OCI-LY7 (cell line): Measurements from ENCODE around the gene TPMT. TPM values are rescaled to one million over a fixed set of nuclear protein-coding genes. Genes with fewer than 3 reads are reported as not detected.

Source experiments
- BruUV-seq: library from RNA; stranded (reverse); fragments of 400-500 nt; replicated peaks from 2 replicates; lab custom pipeline; 2021; lab: Mats Ljungman, UMichigan
- CTCF ChIA-PET: fragments of 300-600 bp; sonication (Branson Sonifier 250); formaldehyde crosslinking; loops from one replicate; lab custom pipeline; 2022; ENCODE audit warnings: antibody characterized with exemption; ENCODE audit not compliant: unreplicated experiment; lab: Charles Lee
- POLR2A ChIA-PET: fragments of 300-600 bp; sonication (Branson Sonifier 250); formaldehyde crosslinking; loops from one replicate; lab custom pipeline; 2022; ENCODE audit warnings: antibody characterized with exemption; lab: Charles Lee
- DNase-seq: peaks from one replicate; pipeline ENCODE4 v3.0.0-alpha.2; 2015; ENCODE audit warnings: low spot score
- H2AFZ ChIP-seq: fragments of 200-600 bp; sonication (generic), shearing (Covaris generic); 2 replicates; pipeline ENCODE4 v1.6.1; 2014; ENCODE audit warnings: mild to moderate bottlenecking, antibody characterized with exemption, low read length, moderate library complexity
- H3K27ac ChIP-seq: fragments of 200-600 bp; sonication (generic); 2 replicates; pipeline ENCODE4 v1.5.1; 2014; ENCODE audit warnings: mixed run types, low read depth, mild to moderate bottlenecking, moderate library complexity, low read length, inconsistent platforms; ENCODE audit not compliant: poor library complexity, severe bottlenecking
- H3K36me3 ChIP-seq: fragments of 200-600 bp; sonication (generic); 2 replicates; pipeline ENCODE4 v1.6.1; 2014; ENCODE audit warnings: mild to moderate bottlenecking, antibody characterized with exemption, low read length, moderate library complexity, mixed read lengths; ENCODE audit not compliant: insufficient read depth
- H3K4me1 ChIP-seq: fragments of 200-600 bp; sonication (generic); 2 replicates; pipeline ENCODE4 v1.5.1; 2014; ENCODE audit warnings: mild to moderate bottlenecking, low read length; ENCODE audit not compliant: insufficient read depth, poor library complexity, severe bottlenecking
- H3K4me2 ChIP-seq: fragments of 200-600 bp; sonication (generic); 2 replicates; pipeline ENCODE4 v1.6.1; 2014; ENCODE audit warnings: mild to moderate bottlenecking, low read length
- H3K4me3 ChIP-seq: fragments of 200-600 bp; sonication (generic); 2 replicates; pipeline ENCODE4 v1.5.1; 2014; ENCODE audit warnings: mild to moderate bottlenecking, low read depth, low read length; ENCODE audit not compliant: poor library complexity, severe bottlenecking
- H3K79me2 ChIP-seq: fragments of 200-600 bp; sonication (generic); 2 replicates; pipeline ENCODE4 v1.6.1; 2016; ENCODE audit warnings: low read depth, mild to moderate bottlenecking, low read length, moderate library complexity, mixed read lengths; ENCODE audit not compliant: insufficient read depth
- H3K9me2 ChIP-seq: fragments of 200-600 bp; sonication (generic); 2 replicates; pipeline ENCODE4 v1.6.1; 2016; ENCODE audit warnings: mild to moderate bottlenecking, low read length, mixed read lengths; ENCODE audit not compliant: insufficient read depth
- H3K9me3 ChIP-seq: fragments of 200-600 bp; sonication (generic); 2 replicates; pipeline ENCODE4 v1.6.1; 2014; ENCODE audit warnings: mild to moderate bottlenecking, mixed run types, low read length, mixed read lengths
- H4K20me1 ChIP-seq: fragments of 200-600 bp; sonication (generic); 2 replicates; pipeline ENCODE4 v1.6.1; 2014; ENCODE audit warnings: mild to moderate bottlenecking, antibody characterized with exemption, low read length, moderate library complexity, mixed read lengths; ENCODE audit not compliant: insufficient read depth
- EZH2phosphoT487 ChIP-seq: fragments of 200-600 bp; sonication (generic); IDR thresholded peaks from 2 replicates; pipeline ENCODE4 v1.6.1; 2018; ENCODE audit warnings: low read depth, borderline replicate concordance, mild to moderate bottlenecking, mixed run types, antibody characterized with exemption, low read length, moderate library complexity, mixed read lengths
- intact Hi-C: fragments of 100-400 bp; cut with micrococcal nuclease; formaldehyde crosslinking; loops from one replicate; pipeline ENCODE4 v1.10.0; 2022; ENCODE audit not compliant: unreplicated experiment
- total RNA-seq, 2 experiments: library from RNA; depleted of rRNA in 1 of 2; stranded (reverse); fragments of >200 nt in 1 of 2; shearing (Covaris generic) in 1 of 2; gene quantifications; 2 replicates each; pipeline ENCODE4 v1.2.3, GENCODE V29; 2014 to 2022
- TF ChIP-seq, protein P1 (sequence below): fragments of 200-600 bp; sonication (generic); conservative IDR thresholded peaks from 2 replicates; pipeline ENCODE4 v1.5.1; 2014; ENCODE audit warnings: mild to moderate bottlenecking, antibody characterized with exemption, low read length, moderate library complexity, mixed read lengths

TPMT gene
- total RNA-seq, 2 experiments from 2014 or later: 6.0 to 8.4 TPM

DNA sequence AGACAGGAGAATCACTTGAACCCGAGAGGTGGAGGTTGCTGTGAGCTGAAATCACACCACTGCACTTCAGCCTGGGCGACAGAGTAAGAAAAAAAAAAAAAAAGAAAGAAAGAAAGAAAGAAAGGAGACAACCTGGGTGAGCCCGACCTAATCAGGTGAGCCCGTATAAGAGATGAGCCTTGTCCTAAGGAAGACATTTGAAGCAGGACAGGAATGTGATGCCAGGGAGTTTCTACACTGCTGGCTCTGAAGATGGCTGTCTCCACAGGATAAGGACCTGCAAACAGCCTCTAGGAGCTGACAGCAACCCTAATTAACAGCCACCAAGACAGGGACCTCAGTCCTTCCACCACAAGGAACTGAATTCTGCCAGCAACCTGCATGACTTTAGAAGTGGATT lies 74.3 kb downstream of the TPMT start:
- ChIA-PET POLR2A (interaction anchor here (0.6 kb wide), 1 partner anchor 55 kb away, joined by 4 read pairs; no protein-coding TSS in a partner anchor), CTCF (no interaction called here)
- Histone ChIP-seq H3K9me2 (no peaks in the 10 kb centered on the region), H3K27ac (no peak overlapping the region), H3K36me3 (no peaks in the 10 kb centered on the region), H3K9me3 (no peaks in the 10 kb centered on the region), H3K4me1 (no peaks in the 10 kb centered on the region), H3K4me3 (no peak overlapping the region), H3K79me2 (no peaks in the 10 kb centered on the region), H3K4me2 (no peak overlapping the region), H2AFZ (no peak overlapping the region), H4K20me1 (no peaks in the 10 kb centered on the region)
- intact Hi-C loops: no loop called here
- no peak for DNase-seq
- no TSS peak for BruUV-seq
- no peak for TF ChIP-seq EZH2phosphoT487
- TF ChIP-seq, protein P1, sequence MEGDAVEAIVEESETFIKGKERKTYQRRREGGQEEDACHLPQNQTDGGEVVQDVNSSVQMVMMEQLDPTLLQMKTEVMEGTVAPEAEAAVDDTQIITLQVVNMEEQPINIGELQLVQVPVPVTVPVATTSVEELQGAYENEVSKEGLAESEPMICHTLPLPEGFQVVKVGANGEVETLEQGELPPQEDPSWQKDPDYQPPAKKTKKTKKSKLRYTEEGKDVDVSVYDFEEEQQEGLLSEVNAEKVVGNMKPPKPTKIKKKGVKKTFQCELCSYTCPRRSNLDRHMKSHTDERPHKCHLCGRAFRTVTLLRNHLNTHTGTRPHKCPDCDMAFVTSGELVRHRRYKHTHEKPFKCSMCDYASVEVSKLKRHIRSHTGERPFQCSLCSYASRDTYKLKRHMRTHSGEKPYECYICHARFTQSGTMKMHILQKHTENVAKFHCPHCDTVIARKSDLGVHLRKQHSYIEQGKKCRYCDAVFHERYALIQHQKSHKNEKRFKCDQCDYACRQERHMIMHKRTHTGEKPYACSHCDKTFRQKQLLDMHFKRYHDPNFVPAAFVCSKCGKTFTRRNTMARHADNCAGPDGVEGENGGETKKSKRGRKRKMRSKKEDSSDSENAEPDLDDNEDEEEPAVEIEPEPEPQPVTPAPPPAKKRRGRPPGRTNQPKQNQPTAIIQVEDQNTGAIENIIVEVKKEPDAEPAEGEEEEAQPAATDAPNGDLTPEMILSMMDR: no peak

DNA sequence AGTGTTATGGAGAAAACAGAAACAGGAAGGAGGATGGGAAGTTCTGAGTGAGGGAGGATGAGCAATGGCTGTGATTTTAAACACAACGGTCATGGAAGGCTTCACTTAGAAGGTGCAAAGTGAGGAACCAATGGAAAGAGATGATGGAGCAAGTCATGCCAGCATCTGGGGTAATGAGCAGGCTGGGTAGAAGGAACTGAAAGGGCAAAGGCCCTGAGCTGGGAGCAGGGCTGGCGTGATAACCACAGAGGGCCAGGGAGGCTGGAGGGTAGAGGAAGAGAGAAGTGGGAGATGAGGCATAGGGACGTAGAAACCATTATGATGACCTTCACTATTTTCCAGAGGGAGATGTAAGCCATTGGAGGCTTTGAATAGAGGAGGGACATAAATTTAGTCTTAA lies 76.0 kb downstream of the TPMT start:
- no peak overlapping the region for H3K27ac ChIP-seq
- TF ChIP-seq, protein P1: no peak
- no peak for TF ChIP-seq EZH2phosphoT487
- H3K36me3 ChIP-seq: no peaks in the 10 kb centered on the region
- ChIA-PET CTCF (no interaction called here), POLR2A (no interaction called here)
- no peaks in the 10 kb centered on the region for H3K9me3 ChIP-seq
- no peak overlapping the region for H3K4me2 ChIP-seq
- H3K9me2 ChIP-seq: no peaks in the 10 kb centered on the region
- H3K4me3 ChIP-seq: no peak overlapping the region
- no TSS peak for BruUV-seq
- H3K79me2 ChIP-seq: no peaks in the 10 kb centered on the region
- H4K20me1 ChIP-seq: no peaks in the 10 kb centered on the region
- H2AFZ ChIP-seq: no peak overlapping the region
- no peak for DNase-seq
- H3K4me1 ChIP-seq: no peaks in the 10 kb centered on the region
- intact Hi-C loops: no loop called here

Other genes with a start within 250 kb of the TPMT start
- gene KIF13A, start 167.4 kb downstream of the TPMT start, total RNA-seq (2014; rRNA removed; shearing (Covaris generic)): 1.5 and 2.3 TPM in 2 replicates
- gene KIF13A, start 167.4 kb downstream of the TPMT start, total RNA-seq (2022): 0.30 TPM in 1 of 2 replicates, not detected in the other
- gene NHLRC1, start 32.4 kb downstream of the TPMT start, total RNA-seq (2014; rRNA removed; shearing (Covaris generic)): not detected in 2 replicates
- not detected in 2 replicates for gene NHLRC1, start 32.4 kb downstream of the TPMT start, total RNA-seq (2022)
- gene KDM1B, start 345 bp upstream of the TPMT start, total RNA-seq (2014; rRNA removed; shearing (Covaris generic)): 30.4 and 37.6 TPM in 2 replicates
- 56.4 and 61.6 TPM in 2 replicates for gene KDM1B, start 345 bp upstream of the TPMT start, total RNA-seq (2022)
- gene DEK, start 109.5 kb upstream of the TPMT start, total RNA-seq (2014; rRNA removed; shearing (Covaris generic)): 235 and 462 TPM in 2 replicates
- 267 and 309 TPM in 2 replicates for gene DEK, start 109.5 kb upstream of the TPMT start, total RNA-seq (2022)
- 83.4 and 87.9 TPM in 2 replicates for gene RNF144B, start 232.3 kb upstream of the TPMT start, total RNA-seq (2014; rRNA removed; shearing (Covaris generic))
- gene RNF144B, start 232.3 kb upstream of the TPMT start, total RNA-seq (2022): 151 and 154 TPM in 2 replicates